GM18907 (cell line): ENCODE results near the gene ZNF385D.

Source experiments
- ATAC-seq: cut with Tn5 transposase; IDR thresholded peaks from one replicate; pipeline ENCODE4 v1.9.1; 2021; ENCODE audit warnings: mild to moderate bottlenecking, moderate library complexity; ENCODE audit not compliant: unreplicated experiment

The ZNF385D gene

GRCh38 chr3:21750080-21750696, 822 bp downstream of the ZNF385D start:
- ATAC-seq, result no peak

- ATAC-seq, result no peak
These were observed 2.9 kb downstream of the ZNF385D start for GRCh38 chr3:21747966-21748555.

- ATAC-seq, result no peak
These were observed 3.6 kb downstream of the ZNF385D start for GRCh38 chr3:21747376-21747775.

GRCh38 chr3:21745966-21746365, 5.0 kb downstream of the ZNF385D start:
- no peak for ATAC-seq

GRCh38 chr3:21744793-21745192, 6.2 kb downstream of the ZNF385D start:
- ATAC-seq, result no peak

GRCh38 chr3:21738935-21739702, 11.9 kb downstream of the ZNF385D start:
- ATAC-seq, result no peak

GRCh38 chr3:21738283-21738682, 12.7 kb downstream of the ZNF385D start:
- no peak for ATAC-seq

GRCh38 chr3:21734746-21735145, 16.3 kb downstream of the ZNF385D start:
- ATAC-seq, result no peak

- no peak for ATAC-seq
These were observed 21.0 kb downstream of the ZNF385D start for GRCh38 chr3:21729888-21730459.

GRCh38 chr3:21729331-21729730, 21.7 kb downstream of the ZNF385D start:
- ATAC-seq, result no peak

- ATAC-seq, result no peak
These were observed 28.2 kb downstream of the ZNF385D start for GRCh38 chr3:21722768-21723167.

- ATAC-seq, result no peak
These were observed 28.7 kb downstream of the ZNF385D start for GRCh38 chr3:21722301-21722700.

- no peak for ATAC-seq
These were observed 31.9 kb downstream of the ZNF385D start for GRCh38 chr3:21718943-21719591.

GRCh38 chr3:21718161-21718765, 32.7 kb downstream of the ZNF385D start:
- ATAC-seq, result no peak

GRCh38 chr3:21715662-21716061, 35.3 kb downstream of the ZNF385D start:
- no peak for ATAC-seq

- no peak for ATAC-seq
These were observed 45.2 kb downstream of the ZNF385D start for GRCh38 chr3:21705769-21706168.

- no peak for ATAC-seq
These were observed 46.2 kb downstream of the ZNF385D start for GRCh38 chr3:21704796-21705195.

GRCh38 chr3:21703291-21703690, 47.7 kb downstream of the ZNF385D start:
- ATAC-seq, result no peak

- ATAC-seq, result no peak
These were observed 53.3 kb downstream of the ZNF385D start for GRCh38 chr3:21697707-21698106.

- ATAC-seq, result no peak
These were observed 56.5 kb downstream of the ZNF385D start for GRCh38 chr3:21694506-21694905.

GRCh38 chr3:21691036-21691435, 60.0 kb downstream of the ZNF385D start:
- ATAC-seq, result no peak
